Motor neuron (in vitro differentiated cells): ENCODE results near the gene P2RX3. TPM values are rescaled to one million over a fixed set of nuclear protein-coding genes. Genes with fewer than 3 reads are reported as not detected.

Experiments used
- ATAC-seq, 8 experiments: fragments of 200-7000 bp; cut with Tn5 transposase; replicated peaks in 6 of 8; 2 replicates each; pipeline ENCODE4 v1.8.0; 2021; ENCODE audit warnings: mild to moderate bottlenecking in 8 of 8, moderate library complexity in 8 of 8
- H3K27ac ChIP-seq, 2 donors: fragments of 250-450 bp; sonication (Bioruptor Pico); 2 replicates each; pipeline ENCODE4 v1.9.0; 2021; ENCODE audit warnings: antibody characterized with exemption in 2 of 2, mild to moderate bottlenecking in 2 of 2, moderate library complexity in 1 of 2
- H3K4me1 ChIP-seq, 2 donors: fragments of 250-450 bp; sonication (Bioruptor Pico); replicated peaks in 1 of 2; 2 replicates each; pipeline ENCODE4 v1.6.1; 2021; ENCODE audit warnings: antibody characterized with exemption in 2 of 2, mild to moderate bottlenecking in 2 of 2, moderate library complexity in 1 of 2
- H3K4me3 ChIP-seq, 5 donors: fragments of 250-450 bp; sonication (Bioruptor Pico); 2 replicates each; pipeline ENCODE4 v1.9.0; 2021; ENCODE audit warnings: antibody characterized with exemption in 5 of 5, mild to moderate bottlenecking in 5 of 5, moderate library complexity in 4 of 5
- WGBS, 10 experiments: fragments of 450-650 bp; shearing (Covaris generic); methylation state at CpG; one replicate each; pipeline ENCODE4 v1.0.0; 2022; 5-methylcytosine and 5-hydroxymethylcytosine counted together
- in situ Hi-C, 9 experiments: fragments of 400-800 bp; cut with MboI; loops; one replicate each; pipeline ENCODE4 v1.15.0; 2021; ENCODE audit warnings: low sequenced_read_pairs in 9 of 9, low pct_unique_long_range_greater_than_20kb in 2 of 9; ENCODE audit not compliant: unreplicated experiment in 9 of 9
- total RNA-seq, 8 experiments: library from RNA; unstranded; fragments of 300-600 nt; gene quantifications; 2 replicates each; pipeline versions ENCODE4 v1.2.3 to v1.2.4, GENCODE V29; 2022

The P2RX3 gene
- total RNA-seq, 8 experiments from 2014 or later: 0.36 to 153 (median 99.5) TPM; not detected in 2

DNA sequence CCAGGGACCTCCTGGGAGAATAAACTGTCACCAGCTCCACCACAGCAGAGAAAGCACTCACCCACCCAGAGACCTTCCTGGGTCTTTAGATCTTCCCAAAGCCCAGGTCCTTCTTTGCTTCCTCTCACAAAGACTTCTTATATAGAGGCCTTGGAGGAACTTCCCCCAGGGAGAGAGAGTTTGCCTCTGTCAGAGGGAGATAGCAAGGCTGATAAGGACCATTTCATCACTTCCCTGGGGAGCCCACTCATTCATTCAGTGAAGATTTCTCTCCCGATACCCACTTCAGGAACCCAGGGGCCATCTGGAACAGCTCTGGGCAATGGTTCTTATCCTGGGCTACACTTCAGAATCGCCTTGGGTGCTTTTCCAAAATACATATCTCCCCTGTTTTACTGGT lies 52.4 kb downstream of the P2RX3 start, which contains the start of gene PRG2:
TSS of gene PRG2 (minus strand) at position 116 of the 400 bp plus-strand sequence. CDS start 706 bp downstream, outside the sequence.
- no peak within 1 kb of the TSS for H3K4me3 ChIP-seq
- in situ Hi-C loops: no loop called here
- 0 to 61% (median 51%) methylated on average over 1 to 2 of the region's 2 CpGs; no CpG with 5 or more reads in 4 of the 10 experiments for WGBS, 10 experiments
- H3K27ac ChIP-seq: no peak within 1 kb of the TSS
- no peaks in the 10 kb centered on the region for H3K4me1 ChIP-seq
- ATAC-seq: no peak

GRCh38 chr11:57391111-57391510 lies 53.0 kb downstream of the P2RX3 start:
- Histone ChIP-seq H3K4me1 (no peaks in the 10 kb centered on the region), H3K27ac (no peak overlapping the region), H3K4me3 (no peak overlapping the region)
- no peak for ATAC-seq
- in situ Hi-C loops: no loop called here
- 36 to 100% (median 83%) methylated on average over 1 to 3 of the region's 3 CpGs; no CpG with 5 or more reads in 1 of the 10 experiments for WGBS, 10 experiments

GRCh38 chr11:57391539-57391938 lies 53.4 kb downstream of the P2RX3 start:
- ATAC-seq: peak in 1 of 8 experiments; percentile 23
- in situ Hi-C loops: no loop called here
- Histone ChIP-seq H3K27ac (no peak overlapping the region), H3K4me3 (no peak overlapping the region), H3K4me1 (no peaks in the 10 kb centered on the region)
- WGBS, 10 experiments: 8 to 89% (median 40%) methylated on average over 1 to 2 of the region's 2 CpGs; no CpG with 5 or more reads in 1 of the 10 experiments

DNA sequence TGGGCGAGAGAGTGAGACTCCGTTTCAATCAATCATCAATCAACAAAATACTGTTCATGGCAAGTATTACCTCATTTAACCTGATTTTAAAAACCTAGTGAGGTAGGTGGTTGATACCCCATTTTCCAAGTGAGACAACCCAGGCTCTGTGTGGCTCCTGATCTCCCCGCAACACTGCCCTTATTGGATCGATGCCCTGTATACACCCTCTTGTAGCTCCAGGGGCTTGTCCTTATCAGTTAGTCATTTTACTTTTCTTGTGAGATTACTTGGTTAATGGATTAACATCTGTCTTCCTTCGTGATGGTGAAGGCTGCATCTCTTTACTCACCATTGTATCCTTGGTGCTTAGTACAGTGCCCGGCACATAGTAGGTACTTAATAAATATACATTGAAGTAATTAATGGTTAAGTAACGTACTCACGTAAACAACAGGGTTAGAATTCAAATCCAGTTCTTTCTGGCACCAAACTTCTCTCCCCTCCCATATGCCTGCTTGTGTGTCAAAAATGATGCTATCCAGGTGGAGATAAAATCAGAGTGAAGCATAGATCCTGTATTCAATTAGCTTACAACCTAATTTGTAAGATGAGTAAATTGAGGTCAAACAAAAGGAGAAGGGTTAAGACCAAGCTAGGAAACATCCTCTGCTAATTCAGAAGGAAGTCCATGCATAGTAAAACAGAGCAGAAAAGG lies 54.1 kb downstream of the P2RX3 start:
- Histone ChIP-seq H3K27ac (no peak overlapping the region), H3K4me1 (no peaks in the 10 kb centered on the region), H3K4me3 (no peak overlapping the region)
- WGBS, 10 experiments: 33 to 92% (median 70%) methylated on average over 1 to 7 of the region's 8 CpGs
- in situ Hi-C loops: no loop called here
- ATAC-seq: no peak

DNA sequence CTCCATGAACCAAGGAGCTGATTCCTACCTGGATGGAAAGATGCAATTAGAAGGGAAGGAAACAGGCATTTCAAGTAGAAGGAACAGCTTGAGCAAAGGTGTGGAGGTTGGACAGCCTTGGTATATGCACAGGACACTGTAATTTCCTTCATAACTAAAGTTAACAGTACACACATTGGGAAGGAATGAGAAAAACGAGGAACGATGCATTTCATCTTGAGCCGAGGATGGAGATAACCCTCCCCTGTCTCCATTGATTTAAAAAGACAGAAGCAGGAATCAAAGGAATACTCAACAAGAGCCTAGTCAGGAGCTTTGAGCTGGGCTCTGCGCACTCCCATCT lies 54.6 kb downstream of the P2RX3 start:
- 75 to 83% (median 78%) methylated on average over 3 to 4 of the region's 4 CpGs; no CpG with 5 or more reads in 5 of the 10 experiments for WGBS, 10 experiments
- no peak for ATAC-seq
- Histone ChIP-seq H3K4me1 (no peaks in the 10 kb centered on the region), H3K4me3 (no peak overlapping the region), H3K27ac (no peak overlapping the region)
- in situ Hi-C loops: no loop called here

DNA sequence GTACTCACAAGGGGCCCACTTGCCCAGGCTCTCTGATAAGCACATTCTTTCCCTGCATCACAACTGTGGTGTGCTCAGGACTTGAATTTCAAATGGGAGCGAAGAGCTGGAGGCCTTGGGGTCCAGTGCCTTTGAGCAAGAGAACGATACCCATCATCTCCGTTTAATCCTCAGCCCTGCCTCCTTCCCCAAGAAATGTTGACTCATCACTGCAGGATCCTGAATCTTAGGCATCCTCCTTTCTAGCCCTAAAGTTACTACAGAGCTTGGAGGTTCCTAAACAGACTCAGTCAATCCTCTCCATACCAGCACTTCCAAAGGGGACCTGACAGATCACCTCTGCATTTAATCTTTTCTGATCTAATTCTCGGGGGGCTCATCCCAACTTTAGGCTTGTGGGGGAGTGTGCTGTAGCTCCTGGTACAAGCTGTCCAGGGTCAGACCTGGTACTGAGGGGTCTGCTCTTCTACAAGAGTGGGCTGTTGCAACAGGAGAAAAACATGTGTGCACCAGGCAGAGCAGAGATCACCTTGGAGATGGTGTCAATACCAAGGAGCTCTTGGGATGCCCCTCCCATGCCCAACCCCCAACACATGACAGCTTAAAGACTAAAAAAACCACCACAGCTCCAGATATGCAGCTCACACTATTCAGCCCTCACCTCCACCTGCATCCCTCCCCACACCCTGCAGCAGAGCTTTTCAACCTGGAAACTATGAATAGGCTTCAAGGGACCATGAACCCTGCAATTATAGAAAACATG lies 56.2 kb downstream of the P2RX3 start:
- Histone ChIP-seq H3K27ac (no peak overlapping the region), H3K4me3 (no peak overlapping the region), H3K4me1 (no peaks in the 10 kb centered on the region)
- 28 to 90% (median 68%) methylated on average over 2 to 4 of the region's 4 CpGs; no CpG with 5 or more reads in 4 of the 10 experiments for WGBS, 10 experiments
- no peak for ATAC-seq
- in situ Hi-C loops: no loop called here

DNA sequence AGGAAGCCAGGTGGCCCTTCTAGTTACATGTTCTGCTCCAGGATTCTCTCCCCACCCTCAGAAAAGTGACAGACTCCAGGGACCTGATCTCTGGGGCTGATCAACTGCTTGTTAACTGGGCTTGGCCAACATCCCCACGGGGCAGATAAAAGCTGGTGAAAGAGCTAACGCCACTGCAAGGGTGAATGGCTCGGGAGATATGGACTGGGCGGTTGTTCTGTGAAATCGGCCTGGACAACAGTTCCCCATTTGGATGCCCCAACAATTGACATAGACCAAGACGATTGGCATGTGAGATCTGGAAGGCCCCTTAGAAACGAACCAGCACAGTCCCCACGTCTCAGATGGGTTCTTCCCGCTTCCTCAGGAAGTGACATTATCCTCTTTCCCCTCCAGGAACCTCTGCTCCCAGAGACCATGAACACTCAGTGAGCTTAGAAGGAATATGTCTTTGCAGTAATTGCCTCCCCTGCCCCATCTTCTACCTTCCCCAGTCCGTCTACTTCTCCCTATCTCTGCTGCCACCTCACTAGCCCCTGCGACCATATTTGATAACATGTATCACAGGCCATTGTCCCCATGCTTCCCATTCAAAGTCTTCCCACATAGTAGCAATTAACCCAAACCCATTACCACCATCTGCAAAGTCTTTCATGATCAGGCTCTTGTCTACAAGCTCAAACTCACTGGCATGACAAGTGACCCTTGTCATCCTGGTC lies 57.9 kb downstream of the P2RX3 start:
- Histone ChIP-seq H3K4me3 (no peak overlapping the region), H3K4me1 (no peaks in the 10 kb centered on the region), H3K27ac (no peak overlapping the region)
- in situ Hi-C loops: no loop called here
- no peak for ATAC-seq
- 20 to 100% (median 75%) methylated on average over 1 to 2 of the region's 11 CpGs; no CpG with 5 or more reads in 4 of the 10 experiments for WGBS, 10 experiments

DNA sequence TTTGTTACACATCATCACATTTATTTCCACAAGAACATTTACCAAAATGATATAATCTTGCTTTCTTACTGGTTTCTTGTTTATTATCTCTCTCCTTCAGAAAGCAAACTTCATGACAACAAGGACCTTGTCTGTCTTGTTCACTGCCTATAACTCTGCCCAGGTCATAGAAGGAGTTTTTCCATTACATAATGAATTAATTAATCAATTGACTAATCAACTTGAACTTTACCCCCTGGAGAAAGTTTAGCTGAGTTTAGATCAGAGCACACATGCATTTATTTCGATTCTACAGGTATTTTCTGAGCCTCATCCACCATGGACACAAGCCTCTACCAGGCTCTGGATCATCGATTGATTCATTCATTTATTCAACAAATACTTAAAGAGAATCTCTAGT lies 58.6 kb downstream of the P2RX3 start:
- no peak for ATAC-seq
- Histone ChIP-seq H3K4me3 (no peak overlapping the region), H3K27ac (no peak overlapping the region), H3K4me1 (no peaks in the 10 kb centered on the region)
- 0 to 60% (median 41%) methylated on average over 1 to 2 of the region's 2 CpGs; no CpG with 5 or more reads in 3 of the 10 experiments for WGBS, 10 experiments
- in situ Hi-C loops: no loop called here

DNA sequence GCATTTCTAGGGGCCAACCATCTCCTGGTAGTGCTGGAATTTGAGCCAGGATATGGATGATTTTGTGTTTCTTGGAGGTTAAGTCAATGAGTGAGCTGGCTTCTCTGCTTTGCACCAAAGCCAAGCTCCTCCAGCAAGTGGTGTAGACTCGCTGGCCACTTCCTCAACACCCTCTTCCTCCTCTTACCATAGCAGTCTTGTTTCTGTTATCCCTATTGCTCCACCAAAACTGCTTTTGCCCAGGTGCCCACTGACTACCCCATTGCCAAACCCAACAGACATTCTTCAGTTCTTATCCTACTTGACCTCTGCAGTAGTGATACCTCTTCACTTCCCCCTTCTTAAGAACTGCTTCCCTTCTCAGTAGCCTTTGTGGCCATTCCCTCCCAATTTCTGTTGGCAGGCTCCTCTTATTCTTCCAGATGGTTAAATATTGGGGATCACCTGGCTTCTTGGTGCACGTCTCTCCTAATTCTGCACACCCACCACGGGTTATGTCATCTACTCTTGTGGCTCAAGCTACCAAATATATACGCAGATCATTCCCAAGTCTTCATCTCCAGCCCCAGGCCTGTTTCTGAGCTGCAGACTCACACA lies 59.3 kb downstream of the P2RX3 start:
- Histone ChIP-seq H3K27ac (no peak overlapping the region), H3K4me3 (no peak overlapping the region), H3K4me1 (no peaks in the 10 kb centered on the region)
- no peak for ATAC-seq
- in situ Hi-C loops: no loop called here
- WGBS, 10 experiments: 17 to 84% (median 20%) methylated on average over 1 to 2 of the region's 4 CpGs; no CpG with 5 or more reads in 6 of the 10 experiments

DNA sequence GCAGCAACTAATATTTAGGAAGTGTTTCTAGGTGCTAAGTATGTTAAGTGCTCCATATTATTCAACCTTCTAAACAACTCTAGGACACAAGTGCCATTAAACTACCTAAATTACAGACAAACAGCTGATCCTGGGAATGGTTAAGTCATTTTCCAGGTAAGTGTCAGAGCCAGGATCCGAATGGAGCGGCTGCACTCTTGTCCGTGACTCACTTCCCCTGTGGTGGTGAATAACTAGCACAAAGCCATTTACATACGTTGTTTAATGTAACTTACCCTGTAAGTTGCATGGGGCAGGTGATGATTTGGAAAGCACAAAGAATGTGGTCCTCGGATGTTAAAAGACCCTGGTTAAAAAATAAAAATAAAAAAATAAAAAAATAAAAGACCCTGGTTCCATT lies 61.1 kb downstream of the P2RX3 start:
- 20 to 77% (median 48%) methylated on average over 3 to 5 of the region's 5 CpGs; no CpG with 5 or more reads in 2 of the 10 experiments for WGBS, 10 experiments
- H3K4me3 ChIP-seq: no peak overlapping the region
- ATAC-seq: no peak
- in situ Hi-C loops: no loop called here
- no peak overlapping the region for H3K27ac ChIP-seq
- no peaks in the 10 kb centered on the region for H3K4me1 ChIP-seq

- 20 to 100% (median 92%) methylated on average over 1 to 3 of the region's 4 CpGs; no CpG with 5 or more reads in 2 of the 10 experiments for WGBS, 10 experiments
- Histone ChIP-seq H3K4me3 (no peak overlapping the region), H3K27ac (no peak overlapping the region), H3K4me1 (no peaks in the 10 kb centered on the region)
- in situ Hi-C loops: no loop called here
- no peak for ATAC-seq
Measured at GRCh38 chr11:57399972-57400578, 61.9 kb downstream of the P2RX3 start.

GRCh38 chr11:57402188-57403002 lies 64.2 kb downstream of the P2RX3 start:
- Histone ChIP-seq H3K4me1 (no peaks in the 10 kb centered on the region), H3K27ac (no peak overlapping the region), H3K4me3 (no peak overlapping the region)
- ATAC-seq: no peak
- in situ Hi-C loops: no loop called here
- 17 to 100% (median 43%) methylated on average over 1 to 4 of the region's 6 CpGs; no CpG with 5 or more reads in 2 of the 10 experiments for WGBS, 10 experiments
